SK-N-SH (cell line): ENCODE results near the gene MX1. TPM values are rescaled to one million over a fixed set of nuclear protein-coding genes. Genes with fewer than 3 reads are reported as not detected.

Source experiments
- CTCF ChIA-PET: fragments of 300-600, 350-600 bp; formaldehyde crosslinking; extraction: SDS; loops from one replicate; lab custom pipeline; 2021; lab: Yijun Ruan, JAX
- POLR2A ChIA-PET: fragments of 350-600 bp; sonication (Branson Sonifier 250); formaldehyde crosslinking; extraction: SDS; loops from one replicate; lab custom pipeline; 2020; ENCODE audit warnings: antibody characterized with exemption, inconsistent platforms; lab: Yijun Ruan, JAX
- DNase-seq: peaks from one replicate; pipeline ENCODE4 v3.0.0; 2012
- H2AFZ ChIP-seq: fragments of 200-600 bp; sonication (generic); 2 replicates; pipeline ENCODE4 v1.8.1; 2016; ENCODE audit warnings: antibody characterized with exemption, mild to moderate bottlenecking, low read depth
- H3F3A ChIP-seq: fragments of 200-600 bp; sonication (generic); replicated peaks from 2 replicates; pipeline ENCODE3; 2016; ENCODE audit warnings: antibody characterized with exemption, mild to moderate bottlenecking; ENCODE audit not compliant: insufficient read depth
- H3K27ac ChIP-seq, 2 experiments: fragments of 200-500 bp in 1 of 2; fragments of 200-600 bp in 1 of 2; sonication (Bioruptor generic) in 1 of 2; sonication (generic), shearing (Covaris generic) in 1 of 2; 2 replicates each; pipeline versions ENCODE4 v1.5.1 to v1.6.1; 2014 to 2016; ENCODE audit warnings: low read depth in 2 of 2, inconsistent platforms in 1 of 2, low read length in 1 of 2, mild to moderate bottlenecking in 1 of 2, mixed read lengths in 1 of 2
- H3K27me3 ChIP-seq: fragments of 200-600 bp; sonication (generic), shearing (Covaris generic); 2 replicates; pipeline ENCODE4 v1.6.1; 2016; ENCODE audit warnings: mixed run types; ENCODE audit not compliant: insufficient read depth
- H3K36me3 ChIP-seq, 2 experiments: fragments of 200-500 bp in 1 of 2; fragments of 200-600 bp in 1 of 2; sonication (Bioruptor generic) in 1 of 2; sonication (generic) in 1 of 2; replicated peaks in 1 of 2; 2 replicates each; pipeline versions ENCODE3 to v1.5.1; 2014 to 2016; ENCODE audit warnings: low read length in 1 of 2, mild to moderate bottlenecking in 1 of 2; ENCODE audit not compliant: insufficient read depth in 2 of 2, control insufficient read depth in 1 of 2
- H3K4me1 ChIP-seq, 2 experiments: fragments of 200-500 bp in 1 of 2; fragments of 200-600 bp in 1 of 2; sonication (Bioruptor generic) in 1 of 2; sonication (generic), shearing (Covaris generic) in 1 of 2; 2 replicates each; pipeline versions ENCODE4 v1.5.1 to v1.6.1; 2014 to 2016; ENCODE audit warnings: low read depth in 1 of 2, low read length in 1 of 2, mixed run types in 1 of 2; ENCODE audit not compliant: insufficient read depth in 2 of 2, control insufficient read depth in 1 of 2
- H3K4me2 ChIP-seq: fragments of 200-600 bp; sonication (generic), shearing (Covaris generic); 2 replicates; pipeline ENCODE4 v1.6.1; 2017; ENCODE audit warnings: mixed run types
- H3K4me3 ChIP-seq, 2 experiments: fragments of 200-500 bp in 1 of 2; fragments of 200-600 bp in 1 of 2; sonication (Bioruptor generic) in 1 of 2; sonication (generic), shearing (Covaris generic) in 1 of 2; 2 replicates each; pipeline versions ENCODE4 v1.5.1 to v1.8.1; 2014 to 2016; ENCODE audit warnings: low read depth in 2 of 2, inconsistent platforms in 1 of 2, low read length in 1 of 2, mild to moderate bottlenecking in 1 of 2, mixed read lengths in 1 of 2, moderate library complexity in 1 of 2
- H3K79me2 ChIP-seq: fragments of 200-600 bp; sonication (generic); 2 replicates; pipeline ENCODE4 v1.8.1; 2017; ENCODE audit warnings: mild to moderate bottlenecking; ENCODE audit not compliant: insufficient read depth
- H3K9ac ChIP-seq: fragments of 200-600 bp; sonication (generic); 2 replicates; pipeline ENCODE4 v1.6.1; 2017; ENCODE audit warnings: mixed run types
- H3K9me2 ChIP-seq: fragments of 200-600 bp; sonication (generic); 2 replicates; pipeline ENCODE4 v1.6.1; 2017; ENCODE audit warnings: mixed run types
- H3K9me3 ChIP-seq: fragments of 200-600 bp; sonication (generic); 2 replicates; pipeline ENCODE4 v1.6.1; 2017; ENCODE audit warnings: mixed run types, mild to moderate bottlenecking, moderate library complexity
- H4K20me1 ChIP-seq: fragments of 200-600 bp; sonication (generic); 2 replicates; pipeline ENCODE4 v1.6.1; 2017; ENCODE audit warnings: mild to moderate bottlenecking, mixed run types; ENCODE audit not compliant: insufficient read depth
- CHD2 ChIP-seq: fragments of 150-350 bp; IDR thresholded peaks from 2 replicates; pipeline ENCODE4 v1.6.1; 2018; ENCODE audit warnings: low read length; ENCODE audit not compliant: partially characterized antibody
- FOSL2 ChIP-seq: IDR thresholded peaks from 2 replicates; pipeline ENCODE4 v1.4.0; 2012; ENCODE audit warnings: low read depth, mild to moderate bottlenecking, moderate library complexity, borderline replicate concordance
- GABPA ChIP-seq: IDR thresholded peaks from 2 replicates; pipeline ENCODE4 v1.4.0; 2012; ENCODE audit warnings: low read depth, mild to moderate bottlenecking
- GATA2 ChIP-seq: sonication (generic); formaldehyde crosslinking; IDR thresholded peaks from 2 replicates; pipeline ENCODE4 v1.5.0; 2020; ENCODE audit warnings: mild to moderate bottlenecking, missing genetic modification reagents
- JUND ChIP-seq: IDR thresholded peaks from 2 replicates; pipeline ENCODE4 v1.4.0; 2012
- MXI1 ChIP-seq: IDR thresholded peaks from 2 replicates; pipeline ENCODE4 v1.6.1; 2012; ENCODE audit warnings: mild to moderate bottlenecking, low read depth, low read length, improper control_type of control experiment
- NRF1 ChIP-seq: IDR thresholded peaks from 2 replicates; pipeline ENCODE4 v1.6.1; 2012; ENCODE audit warnings: low read depth, mild to moderate bottlenecking, low read length
- POLR2AphosphoS5 ChIP-seq: IDR thresholded peaks from 2 replicates; pipeline ENCODE4 v1.6.1; 2012; ENCODE audit warnings: low read depth, low read length
- RAD21 ChIP-seq: IDR thresholded peaks from 2 replicates; pipeline ENCODE4 v1.6.1; 2012; ENCODE audit warnings: mild to moderate bottlenecking, low read length
- RCOR1 ChIP-seq: fragments of 150-350 bp; IDR thresholded peaks from 2 replicates; pipeline ENCODE4 v1.6.1; 2017; ENCODE audit warnings: antibody characterized with exemption, low read length
- RFX5 ChIP-seq: IDR thresholded peaks from 2 replicates; pipeline ENCODE4 v1.6.1; 2012; ENCODE audit warnings: mild to moderate bottlenecking, improper control_type of control experiment, low read length
- RXRA ChIP-seq: IDR thresholded peaks from 2 replicates; pipeline ENCODE4 v1.4.0; 2012; ENCODE audit warnings: low read depth, mild to moderate bottlenecking, borderline replicate concordance
- SIN3A ChIP-seq: IDR thresholded peaks from 2 replicates; pipeline ENCODE4 v1.6.1; 2012; ENCODE audit warnings: low read depth, mild to moderate bottlenecking, low read length, moderate library complexity, borderline replicate concordance
- TAF1 ChIP-seq: IDR thresholded peaks from 2 replicates; pipeline ENCODE4 v1.6.1; 2012; ENCODE audit warnings: low read depth, mild to moderate bottlenecking, low read length, moderate library complexity, borderline replicate concordance
- TCF12 ChIP-seq: IDR thresholded peaks from 2 replicates; pipeline ENCODE4 v1.4.0; 2012
- TEAD4 ChIP-seq: IDR thresholded peaks from 2 replicates; pipeline ENCODE4 v1.4.0; 2012; ENCODE audit warnings: mild to moderate bottlenecking, borderline replicate concordance; ENCODE audit not compliant: insufficient read depth
- WGBS: methylation state at CpG from one replicate; pipeline ENCODE4 v1.1.6; 2017; ENCODE audit warnings: low lambda C conversion rate; 5-methylcytosine and 5-hydroxymethylcytosine counted together
- polyA plus RNA-seq, 3 experiments: library from polyadenylated mRNA; depleted of rRNA; stranded (reverse); fragments of >200 nt; gene quantifications; 2 replicates each; pipeline ENCODE4 v1.2.3, GENCODE V29; 2012
- TF ChIP-seq, protein P1 (sequence below): fragments of 200-600 bp; sonication (generic); IDR thresholded peaks from 2 replicates; pipeline ENCODE4 v1.6.1; 2017; ENCODE audit warnings: antibody characterized with exemption, mild to moderate bottlenecking, moderate library complexity
- TF ChIP-seq, protein P2 (sequence below): IDR thresholded peaks from 2 replicates; pipeline ENCODE4; 2012
- TF ChIP-seq, protein P3 (sequence below): IDR thresholded peaks from 2 replicates; pipeline ENCODE4 v1.4.0; 2012; ENCODE audit warnings: low read depth
- TF ChIP-seq, protein P4 (sequence below): fragments of 150-350 bp; IDR thresholded peaks from 2 replicates; pipeline ENCODE4 v1.6.1; 2016; ENCODE audit warnings: mild to moderate bottlenecking, low read depth, low read length

Gene MX1
- polyA plus RNA-seq, 1 of the 3 experiments (the other 2 are of a cell fraction): 1.9 TPM

DNA sequence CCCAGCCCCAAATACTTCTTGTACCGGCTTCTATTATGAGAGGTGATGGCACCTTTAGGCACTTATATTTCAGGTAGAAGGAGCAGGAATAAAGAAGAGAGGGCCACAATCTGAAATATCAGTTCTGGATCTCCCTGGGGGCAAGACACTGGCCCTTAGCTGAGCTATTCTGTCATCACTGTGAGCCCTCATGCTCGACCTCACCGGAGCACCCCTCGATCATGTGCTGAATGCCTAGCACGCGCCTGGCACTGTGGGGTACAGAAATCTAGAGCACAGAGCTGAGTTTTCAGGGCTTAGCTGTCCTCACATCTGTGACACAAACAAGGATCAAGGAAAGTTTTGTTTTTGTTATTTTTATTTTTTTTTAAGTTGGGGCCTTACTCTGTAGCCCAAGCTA lies 7.6 kb upstream of the MX1 start:
- POLR2A ChIA-PET: no interaction called here
- no peak overlapping the region for H3K9ac ChIP-seq
- no peak overlapping the region for H3K4me2 ChIP-seq
- no peak for DNase-seq
- CTCF ChIA-PET: no interaction called here
- H3K4me3 ChIP-seq: no peak overlapping the region
- no peaks in the 10 kb centered on the region for H3K9me2 ChIP-seq
- H3K4me1 ChIP-seq: peaks cover 0 to 2% of the 10 kb centered on the region in 2 experiments; a peak in 1 of 4 replicates
- TF ChIP-seq POLR2AphosphoS5 (no peak), GATA2 (CRISPR knock-in tag) (no peak), RCOR1 (no peak), RFX5 (no peak), NRF1 (no peak), TCF12 (no peak), SIN3A (no peak), TEAD4 (no peak), RXRA (no peak), MXI1 (no peak), TAF1 (no peak), RAD21 (no peak), JUND (no peak), CHD2 (no peak), GABPA (no peak), FOSL2 (no peak)
- TF ChIP-seq, protein P1, sequence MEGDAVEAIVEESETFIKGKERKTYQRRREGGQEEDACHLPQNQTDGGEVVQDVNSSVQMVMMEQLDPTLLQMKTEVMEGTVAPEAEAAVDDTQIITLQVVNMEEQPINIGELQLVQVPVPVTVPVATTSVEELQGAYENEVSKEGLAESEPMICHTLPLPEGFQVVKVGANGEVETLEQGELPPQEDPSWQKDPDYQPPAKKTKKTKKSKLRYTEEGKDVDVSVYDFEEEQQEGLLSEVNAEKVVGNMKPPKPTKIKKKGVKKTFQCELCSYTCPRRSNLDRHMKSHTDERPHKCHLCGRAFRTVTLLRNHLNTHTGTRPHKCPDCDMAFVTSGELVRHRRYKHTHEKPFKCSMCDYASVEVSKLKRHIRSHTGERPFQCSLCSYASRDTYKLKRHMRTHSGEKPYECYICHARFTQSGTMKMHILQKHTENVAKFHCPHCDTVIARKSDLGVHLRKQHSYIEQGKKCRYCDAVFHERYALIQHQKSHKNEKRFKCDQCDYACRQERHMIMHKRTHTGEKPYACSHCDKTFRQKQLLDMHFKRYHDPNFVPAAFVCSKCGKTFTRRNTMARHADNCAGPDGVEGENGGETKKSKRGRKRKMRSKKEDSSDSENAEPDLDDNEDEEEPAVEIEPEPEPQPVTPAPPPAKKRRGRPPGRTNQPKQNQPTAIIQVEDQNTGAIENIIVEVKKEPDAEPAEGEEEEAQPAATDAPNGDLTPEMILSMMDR: no peak
- TF ChIP-seq, protein P2, sequence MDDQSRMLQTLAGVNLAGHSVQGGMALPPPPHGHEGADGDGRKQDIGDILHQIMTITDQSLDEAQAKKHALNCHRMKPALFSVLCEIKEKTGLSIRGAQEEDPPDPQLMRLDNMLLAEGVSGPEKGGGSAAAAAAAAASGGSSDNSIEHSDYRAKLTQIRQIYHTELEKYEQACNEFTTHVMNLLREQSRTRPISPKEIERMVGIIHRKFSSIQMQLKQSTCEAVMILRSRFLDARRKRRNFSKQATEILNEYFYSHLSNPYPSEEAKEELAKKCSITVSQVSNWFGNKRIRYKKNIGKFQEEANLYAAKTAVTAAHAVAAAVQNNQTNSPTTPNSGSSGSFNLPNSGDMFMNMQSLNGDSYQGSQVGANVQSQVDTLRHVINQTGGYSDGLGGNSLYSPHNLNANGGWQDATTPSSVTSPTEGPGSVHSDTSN: no peak
- TF ChIP-seq, protein P3, sequence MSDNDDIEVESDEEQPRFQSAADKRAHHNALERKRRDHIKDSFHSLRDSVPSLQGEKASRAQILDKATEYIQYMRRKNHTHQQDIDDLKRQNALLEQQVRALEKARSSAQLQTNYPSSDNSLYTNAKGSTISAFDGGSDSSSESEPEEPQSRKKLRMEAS: no peak
- TF ChIP-seq, protein P4, sequence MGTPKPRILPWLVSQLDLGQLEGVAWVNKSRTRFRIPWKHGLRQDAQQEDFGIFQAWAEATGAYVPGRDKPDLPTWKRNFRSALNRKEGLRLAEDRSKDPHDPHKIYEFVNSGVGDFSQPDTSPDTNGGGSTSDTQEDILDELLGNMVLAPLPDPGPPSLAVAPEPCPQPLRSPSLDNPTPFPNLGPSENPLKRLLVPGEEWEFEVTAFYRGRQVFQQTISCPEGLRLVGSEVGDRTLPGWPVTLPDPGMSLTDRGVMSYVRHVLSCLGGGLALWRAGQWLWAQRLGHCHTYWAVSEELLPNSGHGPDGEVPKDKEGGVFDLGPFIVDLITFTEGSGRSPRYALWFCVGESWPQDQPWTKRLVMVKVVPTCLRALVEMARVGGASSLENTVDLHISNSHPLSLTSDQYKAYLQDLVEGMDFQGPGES: no peak
- H2AFZ ChIP-seq: no peak overlapping the region
- H3K79me2 ChIP-seq: no peaks in the 10 kb centered on the region
- no peaks in the 10 kb centered on the region for H3K36me3 ChIP-seq
- no peaks in the 10 kb centered on the region for H3K9me3 ChIP-seq
- H3K27ac ChIP-seq: no peak overlapping the region
- no peaks in the 10 kb centered on the region for H4K20me1 ChIP-seq
- 96% methylated on average over 3 of the region's 6 CpGs for WGBS
- no peaks in the 10 kb centered on the region for H3K27me3 ChIP-seq
- H3F3A ChIP-seq: peaks cover 4% of the 10 kb centered on the region
